Jurkat, Clone E6-1 (cell line): ENCODE results near the gene SCARF1.

Source experiments
- DNase-seq: peaks from one replicate; pipeline ENCODE4 v3.0.0-alpha.2; 2011; ENCODE audit warnings: low read depth, low spot score
- H3K4me3 ChIP-seq: 2 replicates; pipeline ENCODE4 v1.5.1; 2011; ENCODE audit warnings: mild to moderate bottlenecking, low read length, control low read depth, moderate library complexity

SCARF1 gene

DNA sequence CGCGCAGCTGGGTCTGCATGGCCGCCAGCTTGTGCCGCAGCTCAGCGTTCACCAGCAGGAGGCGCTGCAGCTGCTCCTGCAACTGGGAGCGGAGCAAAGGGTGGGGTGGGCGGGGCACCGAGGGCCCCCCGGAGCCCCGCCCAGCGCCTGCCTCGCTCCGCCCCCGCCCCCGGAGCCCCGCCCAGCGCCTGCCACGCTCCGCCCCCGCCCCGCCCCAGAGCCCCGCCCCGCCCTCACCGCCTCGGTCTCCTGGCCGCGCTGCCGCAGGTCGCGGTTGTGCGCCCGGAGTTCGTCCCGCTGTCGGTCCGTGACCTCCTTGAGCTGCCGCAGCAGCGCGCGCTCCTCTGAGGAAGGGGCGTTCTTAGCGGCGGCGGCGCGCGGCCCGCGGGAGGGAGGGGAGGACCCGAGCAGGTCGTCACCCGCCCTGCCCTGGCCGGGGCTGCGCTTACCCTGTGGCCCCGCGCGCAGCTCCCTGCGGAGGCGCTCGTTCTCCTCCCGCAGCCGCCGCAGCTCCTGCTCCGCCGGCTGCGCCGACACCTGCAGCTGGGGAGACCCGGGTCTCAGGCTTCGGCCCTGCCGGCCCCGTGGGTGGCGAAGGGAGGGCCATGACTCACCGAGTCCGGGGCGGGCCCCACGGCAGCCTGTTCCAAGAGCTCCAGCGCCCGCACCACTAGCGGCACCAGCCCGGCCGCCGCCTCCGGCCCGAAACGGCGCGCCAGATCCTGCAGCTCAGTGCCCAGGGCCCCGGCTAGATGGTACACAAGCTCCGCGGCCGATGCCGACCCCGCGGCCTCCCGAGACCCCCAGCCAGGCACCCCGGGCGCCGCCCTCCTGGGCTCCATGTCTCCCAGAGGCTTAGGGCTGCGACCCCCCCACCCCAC lies 3.7 kb upstream of the SCARF1 start:
- DNase-seq: peak; percentile 90
- peak overlapping the region; percentile 45 for H3K4me3 ChIP-seq

DNA sequence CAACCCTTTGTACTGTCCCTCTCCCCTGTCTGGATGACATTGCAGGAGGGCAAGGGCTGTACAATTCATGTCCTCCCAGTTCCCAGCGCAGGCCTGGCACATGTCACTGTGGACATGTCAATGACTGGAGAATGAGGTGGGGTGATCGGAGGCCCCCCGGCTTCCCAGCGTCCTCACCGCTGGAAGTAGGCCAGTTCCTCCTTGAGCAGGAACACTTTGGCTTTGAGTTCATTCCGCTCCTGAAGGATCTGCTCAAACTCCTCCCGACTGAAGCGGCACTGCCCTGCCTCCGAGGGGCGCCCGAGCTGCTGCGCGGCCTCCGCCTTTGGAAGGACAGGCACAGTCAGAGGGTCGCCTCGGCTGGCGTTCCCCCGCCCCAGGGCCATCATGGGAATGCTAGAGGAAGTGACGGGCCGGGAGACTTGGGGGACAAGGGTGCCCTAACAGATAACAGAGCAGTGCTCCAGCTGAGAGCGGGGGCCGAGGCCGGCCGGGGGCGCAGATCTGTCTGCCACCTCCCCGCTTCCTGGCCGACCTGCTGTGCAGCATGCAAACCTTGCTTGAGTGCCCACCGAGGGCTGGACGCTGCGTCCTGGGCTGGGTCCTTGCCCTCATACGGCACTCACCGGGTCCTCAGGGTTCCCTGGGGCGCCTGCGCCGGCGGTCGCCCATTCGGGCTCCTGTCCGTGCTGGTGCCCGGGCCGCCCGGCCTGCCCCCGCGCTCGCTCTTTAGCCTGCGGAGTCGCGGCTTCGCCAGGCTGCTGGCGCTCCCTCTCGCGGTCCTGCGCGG lies 2.8 kb upstream of the SCARF1 start:
- H3K4me3 ChIP-seq: peak overlapping the region; percentile 49
- no peak for DNase-seq

DNA sequence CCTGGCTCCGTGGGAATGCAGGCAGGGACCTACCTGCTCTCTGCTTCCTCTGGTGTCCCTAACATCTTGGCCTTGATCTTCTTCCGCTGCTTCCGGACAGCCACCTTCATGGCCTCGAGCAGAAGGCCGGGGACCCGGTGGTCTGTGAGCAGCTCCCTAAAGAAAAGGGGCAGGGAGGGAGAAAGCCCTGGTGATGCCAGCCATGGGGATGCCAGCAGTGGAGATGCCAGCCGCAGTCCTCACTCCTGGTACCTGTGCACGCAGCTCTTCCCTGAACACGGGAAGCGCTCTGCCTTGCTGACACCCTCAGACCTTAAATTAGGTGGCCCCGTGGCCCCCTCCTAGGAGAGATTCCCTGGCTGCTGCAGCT lies 2.3 kb upstream of the SCARF1 start:
- DNase-seq: no peak
- no peak overlapping the region for H3K4me3 ChIP-seq

DNA sequence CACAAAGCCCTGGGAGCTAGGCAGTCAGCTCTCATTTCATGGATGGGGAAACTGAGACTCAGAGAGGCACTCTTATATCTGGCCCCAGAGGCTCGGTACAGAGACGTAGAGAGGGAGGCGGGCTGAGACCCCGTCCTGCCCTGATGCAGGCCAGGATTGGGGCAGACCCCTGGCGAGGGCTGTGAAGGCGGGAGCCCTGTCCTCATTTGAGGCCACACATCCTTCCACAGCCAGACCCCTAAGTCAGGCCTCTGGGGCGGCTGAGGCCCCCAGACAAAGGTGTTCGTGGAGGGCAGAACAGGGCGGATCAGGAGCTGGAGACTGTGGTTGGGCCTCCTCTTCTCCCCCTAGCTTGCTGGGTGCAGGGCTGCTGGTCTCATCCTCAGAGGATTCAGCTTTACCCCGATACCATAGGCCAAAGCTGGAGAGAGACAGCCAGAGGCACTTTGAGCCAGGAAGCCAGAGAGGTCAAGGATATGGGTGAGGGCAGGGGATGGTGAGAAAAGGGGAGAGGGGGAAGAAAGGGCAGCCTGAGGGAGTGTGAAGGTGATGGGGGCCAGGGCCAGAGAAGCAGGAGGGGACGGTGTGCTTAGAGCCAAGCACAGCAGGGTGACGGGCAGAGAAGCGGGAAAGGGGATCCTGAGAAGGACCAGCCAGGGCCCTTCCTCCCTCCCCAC lies 805 bp upstream of the SCARF1 start:
- no peak overlapping the region for H3K4me3 ChIP-seq
- no peak for DNase-seq

DNA sequence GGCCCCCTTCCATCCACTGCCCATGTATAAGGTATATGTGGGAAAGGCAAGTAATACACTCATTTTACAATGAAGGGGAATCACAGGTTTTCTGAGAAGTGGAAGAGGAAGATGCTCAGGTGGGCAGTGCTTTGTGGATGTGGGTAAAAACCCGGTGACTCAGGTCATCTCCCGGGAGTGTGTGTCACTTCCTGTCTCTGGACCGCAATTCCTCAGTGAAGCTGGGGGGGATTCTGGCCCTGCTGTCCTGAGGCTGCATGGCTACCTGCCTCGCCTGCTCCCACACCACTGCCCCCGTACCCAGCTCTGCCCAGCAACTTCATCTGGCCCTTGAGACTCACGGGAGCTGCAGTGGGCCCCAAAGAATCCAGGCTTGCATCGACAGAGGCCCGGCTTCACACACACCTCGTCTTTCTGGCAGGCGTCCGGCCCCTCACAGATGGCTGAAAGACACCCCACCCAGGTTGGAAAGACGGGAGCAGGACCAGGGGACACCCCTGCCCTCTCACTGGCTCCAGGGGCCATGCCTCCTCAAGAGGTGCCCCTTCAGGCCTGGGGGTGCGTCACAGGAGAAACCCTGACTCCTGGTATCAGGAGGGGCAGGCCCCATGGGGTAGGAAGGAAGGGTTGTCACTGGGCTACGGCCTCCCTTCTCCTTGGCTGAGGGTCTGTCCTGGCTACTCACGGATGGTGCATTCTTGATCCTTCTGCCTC lies 882 bp downstream of the SCARF1 start:
- DNase-seq: no peak

DNA sequence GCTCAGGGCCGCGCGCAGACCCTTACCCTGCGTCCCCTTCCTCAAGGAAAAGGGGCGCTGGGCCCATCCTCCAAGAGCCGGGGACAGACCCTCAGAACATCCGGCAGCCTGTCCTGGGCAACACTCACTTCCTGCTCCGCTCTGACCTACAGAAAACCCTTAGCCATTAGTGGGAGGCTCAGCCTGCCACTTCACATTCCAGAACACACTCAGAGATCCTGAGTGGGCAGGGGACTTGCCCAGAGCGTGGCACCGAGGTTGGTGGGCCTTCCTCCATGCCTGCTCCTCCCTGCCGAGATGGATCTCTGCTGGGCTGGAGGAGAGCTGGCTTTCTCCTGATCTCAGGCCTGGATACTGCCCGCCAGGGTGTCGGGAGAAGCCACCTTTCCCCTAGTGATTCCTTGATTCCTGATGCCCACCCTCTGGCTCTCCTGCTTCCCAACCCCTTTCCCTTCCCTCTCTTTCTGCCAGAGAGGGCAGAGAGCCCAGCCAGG lies 1.5 kb downstream of the SCARF1 start:
- no peak overlapping the region for H3K4me3 ChIP-seq
- no peak for DNase-seq

More for the DNA sequence above, 882 bp downstream of the SCARF1 start:
- no peak overlapping the region for H3K4me3 ChIP-seq

DNA sequence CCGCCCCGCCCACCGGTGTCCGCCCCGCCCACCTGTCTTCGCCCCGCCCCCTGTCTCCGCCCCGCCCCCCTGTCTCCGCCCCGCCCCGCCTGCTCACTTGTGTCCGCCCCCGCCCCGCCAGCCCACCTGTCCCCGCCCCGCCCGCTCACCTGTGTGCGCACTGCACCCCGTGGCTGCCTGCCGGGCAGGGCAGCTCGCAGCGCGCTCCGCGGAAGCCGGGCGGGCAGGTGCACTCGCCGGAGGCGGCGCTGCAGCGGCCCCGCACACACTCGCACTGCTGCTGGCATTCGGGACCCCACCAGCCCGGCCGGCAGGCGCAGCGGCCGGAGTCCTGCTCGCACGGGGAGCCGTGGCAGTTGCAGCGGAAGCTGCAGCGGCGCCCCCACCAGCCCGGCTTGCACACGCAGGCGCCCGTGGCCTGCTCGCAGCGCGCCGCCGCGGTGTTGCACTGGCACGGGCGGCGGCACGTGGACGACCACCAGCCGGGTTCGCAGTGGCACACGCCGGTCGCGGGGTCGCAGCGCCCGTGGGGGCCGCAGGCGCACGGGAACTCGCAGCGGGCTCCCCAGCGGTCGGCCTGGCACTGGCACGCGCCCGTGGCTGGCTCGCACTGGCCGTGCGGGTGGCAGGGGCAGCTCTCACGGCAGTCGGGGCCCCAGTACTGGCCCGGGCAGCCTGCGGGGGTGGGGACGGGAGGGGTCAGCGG lies 2.1 kb downstream of the SCARF1 start:
- H3K4me3 ChIP-seq: peak overlapping the region; percentile 22; the same call in 1 of the 2 replicates
- no peak for DNase-seq

DNA sequence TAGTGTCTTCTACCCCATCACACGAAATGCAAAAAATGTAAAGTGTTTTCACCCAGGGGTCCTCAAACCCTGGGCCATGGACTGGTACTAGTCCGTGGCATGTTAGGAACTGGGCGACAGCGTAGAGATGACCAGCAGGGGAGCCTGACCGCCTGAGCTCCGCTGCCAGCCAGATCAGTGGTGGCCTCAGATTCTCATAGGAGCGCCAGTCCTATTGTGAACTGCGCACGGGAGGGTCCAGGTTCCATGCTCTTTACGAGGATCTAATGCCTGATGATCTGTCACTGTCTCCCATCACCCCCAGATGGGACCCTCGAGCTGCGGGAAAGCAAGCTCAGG lies 4.5 kb downstream of the SCARF1 start:
- no peak for DNase-seq
- H3K4me3 ChIP-seq: no peak overlapping the region

DNA sequence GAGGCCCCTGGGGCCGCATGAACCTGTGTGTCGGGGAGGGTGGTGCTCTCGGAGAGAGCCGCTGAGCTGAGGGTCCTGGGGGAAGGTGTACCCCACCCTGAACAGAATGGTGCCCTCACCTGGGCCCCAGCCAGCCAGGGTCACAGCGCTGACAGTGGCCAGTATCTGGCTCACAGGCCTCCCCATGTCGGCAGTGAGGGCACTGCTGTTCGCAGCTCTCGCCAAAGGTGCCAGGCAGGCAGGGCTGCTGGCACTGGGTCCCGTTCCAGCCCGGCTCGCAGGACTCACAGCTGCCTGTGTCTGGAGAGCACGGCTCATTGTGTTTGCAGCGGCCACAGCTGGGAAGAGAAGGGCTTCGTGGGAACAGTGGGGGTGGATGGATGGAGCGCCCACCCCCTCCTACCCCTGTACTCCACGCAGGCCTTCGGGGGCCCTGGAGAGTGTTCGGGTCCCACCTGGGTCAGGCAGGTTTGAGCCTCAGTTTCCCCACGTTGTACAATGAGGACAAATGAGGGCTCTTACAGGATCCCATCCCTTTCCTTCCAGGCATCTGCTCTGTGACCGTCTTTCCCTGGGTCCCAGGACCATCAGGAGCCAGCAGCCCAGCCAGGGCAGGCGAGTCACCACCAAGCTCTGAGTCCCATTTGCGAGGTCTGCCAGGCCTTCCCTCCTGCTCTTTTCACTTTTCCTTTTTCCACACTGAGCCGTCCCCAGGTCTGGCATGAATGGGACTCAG lies 5.0 kb downstream of the SCARF1 start:
- DNase-seq: no peak
- no peak overlapping the region for H3K4me3 ChIP-seq

DNA sequence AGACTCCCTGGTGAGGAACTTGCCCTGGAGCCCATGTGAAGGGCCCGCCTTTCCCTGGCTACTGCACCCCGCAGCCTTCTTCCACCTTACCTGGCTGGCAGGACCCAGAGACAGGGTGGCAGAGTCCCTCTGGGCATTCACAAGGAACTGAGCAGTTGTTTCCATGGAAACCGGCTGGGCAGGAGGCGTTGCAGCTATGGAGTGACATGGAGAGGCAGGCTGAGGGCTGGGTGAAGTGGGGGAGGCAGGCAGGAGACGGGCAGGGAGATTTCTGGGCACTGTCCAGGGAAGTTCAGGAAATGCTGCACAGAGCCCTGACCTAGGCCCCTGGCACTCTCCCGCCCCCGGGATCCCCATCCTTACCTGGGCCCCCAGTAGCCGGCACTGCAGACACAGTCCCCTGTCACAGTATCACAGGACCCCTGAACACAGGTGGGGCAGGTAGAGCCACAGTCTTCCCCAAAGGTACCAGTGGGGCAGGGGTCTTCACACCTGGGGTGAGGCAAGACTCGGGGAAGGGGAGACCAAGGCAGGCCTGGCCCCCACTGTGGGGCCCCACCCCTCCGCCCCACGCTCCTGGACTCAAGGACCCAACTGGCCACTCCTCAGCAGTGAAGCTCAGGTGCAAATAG lies 5.9 kb downstream of the SCARF1 start:
- no peak overlapping the region for H3K4me3 ChIP-seq
- no peak for DNase-seq

DNA sequence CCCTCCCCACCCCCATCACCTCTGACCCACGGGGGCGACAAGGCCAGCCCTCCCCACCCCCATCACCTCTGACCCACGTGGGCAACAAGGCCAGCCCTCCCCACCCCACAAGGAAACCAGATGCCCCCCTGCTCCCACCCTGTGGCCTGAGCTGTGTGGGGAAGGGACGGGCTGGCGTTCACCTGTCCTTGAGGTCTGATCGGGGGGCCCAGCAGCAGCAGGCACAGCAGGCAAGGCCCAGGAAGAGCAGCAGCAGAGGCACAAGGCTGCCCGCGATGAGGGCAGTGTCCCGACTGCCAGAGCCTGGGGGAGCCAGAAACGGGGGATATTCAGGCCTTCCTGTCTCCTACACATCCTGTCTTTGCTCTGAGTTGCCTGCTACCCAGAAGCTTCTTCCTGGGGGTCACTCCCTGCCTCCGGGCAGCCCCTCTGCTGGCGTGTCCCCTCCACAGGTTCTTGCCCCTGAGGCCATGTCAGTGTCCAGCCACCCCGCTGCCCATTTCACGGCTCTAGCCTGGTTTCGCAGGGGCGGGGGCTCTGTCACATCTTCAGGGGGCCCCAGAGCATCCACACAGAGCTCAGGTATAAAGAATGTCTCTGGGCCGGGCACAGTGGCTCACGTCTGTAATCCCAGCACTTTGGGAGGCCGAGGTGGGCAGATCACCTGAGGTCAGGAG lies 6.8 kb downstream of the SCARF1 start:
- DNase-seq: no peak
- no peak overlapping the region for H3K4me3 ChIP-seq

DNA sequence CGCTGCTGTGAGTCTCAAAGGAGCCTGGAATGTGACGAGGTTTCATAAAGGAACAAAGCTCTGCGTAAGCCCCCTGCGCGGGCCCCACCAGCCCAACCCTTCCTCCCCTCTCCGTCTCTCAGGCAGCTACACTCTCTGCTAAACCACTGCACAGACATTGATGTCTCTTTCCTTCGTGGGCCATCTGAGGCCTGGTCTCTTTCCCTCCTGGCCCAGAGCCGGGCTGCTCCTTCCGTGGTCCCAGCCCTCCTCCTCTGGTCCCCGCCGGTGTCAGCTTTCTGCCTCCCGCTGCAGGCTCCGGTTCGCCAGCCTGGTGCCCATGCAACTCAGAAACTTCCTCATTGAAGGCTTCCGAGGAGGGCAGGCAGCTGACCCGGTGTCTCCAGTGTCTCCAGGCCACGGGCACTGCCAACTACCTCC lies 7.4 kb downstream of the SCARF1 start:
- H3K4me3 ChIP-seq: no peak overlapping the region

DNA sequence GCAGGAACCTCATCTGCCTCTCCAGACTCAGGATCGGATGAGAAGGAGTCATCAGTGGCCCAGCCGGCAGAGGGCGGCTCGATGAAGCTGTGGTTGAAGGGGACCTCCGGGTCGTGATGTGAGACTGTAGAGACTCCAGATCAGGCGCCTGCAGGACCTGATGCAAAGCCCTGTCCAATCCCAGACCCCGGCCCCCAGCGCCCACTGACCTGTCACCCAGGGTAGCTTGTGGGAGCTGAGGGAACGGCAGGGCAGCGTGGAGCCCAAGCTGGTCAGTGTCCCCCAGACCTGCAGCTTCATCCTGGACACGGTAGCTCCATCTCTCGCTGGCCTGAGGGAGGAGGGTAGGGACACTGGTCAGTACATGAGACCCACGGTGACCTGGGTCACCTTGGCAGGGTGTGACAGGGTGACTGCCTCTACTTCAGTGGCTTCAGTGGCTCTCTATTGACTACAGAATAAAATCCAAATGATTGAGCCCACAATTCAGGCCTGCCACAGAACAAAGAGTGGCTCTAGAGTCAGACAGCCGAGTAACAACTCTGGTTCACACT lies 8.7 kb downstream of the SCARF1 start:
- no peak overlapping the region for H3K4me3 ChIP-seq
- DNase-seq: no peak

More for the DNA sequence above, 7.4 kb downstream of the SCARF1 start:
- DNase-seq: no peak

DNA sequence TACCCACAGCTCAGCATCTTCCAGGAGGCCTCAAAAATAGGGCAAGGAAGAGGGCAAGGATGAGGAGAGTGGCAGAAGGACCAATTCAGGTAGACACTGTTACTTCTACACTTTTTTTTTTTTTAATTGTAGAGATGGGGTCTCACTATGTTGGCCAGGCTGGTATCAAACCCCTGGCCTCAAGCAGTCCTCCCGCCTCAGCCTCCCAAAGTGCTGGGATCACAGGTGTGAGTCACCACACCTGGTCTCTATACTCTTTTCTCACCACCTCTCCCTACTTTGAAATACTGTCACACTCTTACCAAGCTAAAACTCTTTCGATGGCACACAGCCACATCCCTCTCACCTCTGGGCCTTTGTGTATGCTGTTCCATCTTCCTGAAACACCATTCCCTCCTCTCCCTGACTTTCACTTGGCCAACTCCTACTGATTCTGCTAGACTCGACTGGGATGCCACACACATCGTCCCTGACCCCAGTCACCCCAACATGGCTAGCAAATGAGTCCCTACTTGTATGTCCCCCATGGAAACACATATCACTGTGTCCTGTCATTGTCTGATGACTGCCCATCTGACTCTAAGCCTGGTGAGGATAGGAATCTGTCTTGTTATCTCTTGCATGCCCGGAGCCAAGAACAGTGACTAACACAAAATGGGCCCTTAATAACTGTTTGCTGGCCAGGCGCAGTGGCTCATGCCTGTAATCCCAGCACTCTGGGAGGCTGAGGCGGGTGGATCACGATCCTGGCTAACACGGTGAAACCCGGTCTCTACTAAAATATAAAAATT lies 9.7 kb downstream of the SCARF1 start:
- no peak overlapping the region for H3K4me3 ChIP-seq
- DNase-seq: no peak

DNA sequence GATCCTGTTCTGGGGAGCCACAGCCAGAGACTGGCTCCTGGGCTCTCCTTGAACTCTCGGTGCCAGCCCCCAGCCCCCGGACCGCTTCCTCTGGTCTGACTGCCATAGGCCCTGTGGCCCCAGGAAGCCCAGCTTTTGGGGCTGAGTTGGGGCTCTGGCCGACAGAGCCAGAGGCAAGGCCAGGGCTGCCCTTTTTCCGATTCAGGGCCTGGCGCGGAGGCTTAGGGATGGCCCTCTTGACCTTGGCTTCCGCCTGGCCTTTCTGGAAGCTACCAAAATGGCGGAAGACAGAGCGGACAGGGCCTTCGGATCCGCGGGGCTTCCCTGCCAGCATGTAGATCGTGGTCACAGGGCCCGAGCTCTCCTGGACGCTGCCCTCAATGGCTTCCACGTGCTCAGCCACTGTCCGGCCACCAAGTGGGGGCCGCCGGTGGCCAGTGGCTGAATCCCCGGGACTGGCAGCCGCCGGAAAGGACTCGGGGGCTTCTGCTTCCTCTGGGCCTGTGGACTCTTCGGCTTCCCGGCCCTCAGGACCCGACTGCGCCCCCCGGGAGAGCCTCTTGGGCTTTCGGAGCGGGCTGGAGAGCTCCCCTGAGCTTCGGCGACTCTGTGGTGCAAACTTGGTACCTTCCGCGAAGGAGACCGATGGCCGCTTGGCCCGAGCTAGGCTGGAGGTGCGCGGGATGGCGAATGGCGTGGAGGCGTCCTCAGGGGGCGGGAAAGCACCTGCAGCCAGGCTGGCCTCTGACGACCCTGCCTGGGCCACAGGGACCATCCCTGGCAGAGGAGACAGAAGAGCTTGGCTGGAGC lies 10.5 kb downstream of the SCARF1 start:
- H3K4me3 ChIP-seq: no peak overlapping the region
- DNase-seq: no peak
